Loucy (cell line): Measurements from ENCODE around the gene FAM53B.

ENCODE experiments used
- H2AFZ ChIP-seq: fragments of 200-600 bp; sonication (generic); 2 replicates; pipeline ENCODE4 v1.6.0; 2016; ENCODE audit warnings: antibody characterized with exemption, mild to moderate bottlenecking, low read length, moderate library complexity
- H3F3A ChIP-seq: fragments of 200-600 bp; 2 replicates; pipeline ENCODE4 v1.6.0; 2016; ENCODE audit warnings: antibody characterized with exemption, low read depth, mild to moderate bottlenecking
- H3K27me3 ChIP-seq: fragments of 200-600 bp; sonication (generic); 2 replicates; pipeline ENCODE4 v1.6.1; 2014; ENCODE audit warnings: low read length, mild to moderate bottlenecking; ENCODE audit not compliant: insufficient read depth, poor library complexity, severe bottlenecking
- H3K36me3 ChIP-seq: fragments of 200-600 bp; sonication (generic); 2 replicates; pipeline ENCODE4 v1.6.1; 2016; ENCODE audit warnings: low read length; ENCODE audit not compliant: insufficient read depth
- H3K4me1 ChIP-seq: fragments of 200-600 bp; sonication (generic); 2 replicates; pipeline ENCODE4 v1.5.1; 2014; ENCODE audit warnings: low read length, mild to moderate bottlenecking; ENCODE audit not compliant: insufficient read depth, poor library complexity, severe bottlenecking
- H3K4me2 ChIP-seq: fragments of 200-600 bp; sonication (generic); 2 replicates; pipeline ENCODE4 v1.6.0; 2014; ENCODE audit warnings: antibody characterized with exemption, low read length, low read depth, mild to moderate bottlenecking; ENCODE audit not compliant: poor library complexity, severe bottlenecking
- H3K4me3 ChIP-seq: fragments of 200-600 bp; sonication (generic); 2 replicates; pipeline ENCODE4 v1.5.1; 2014; ENCODE audit warnings: low read length, mild to moderate bottlenecking, mixed read lengths; ENCODE audit not compliant: poor library complexity, severe bottlenecking
- H3K79me2 ChIP-seq: fragments of 200-600 bp; sonication (generic); 2 replicates; pipeline ENCODE4 v1.6.1; 2014; ENCODE audit warnings: low read length; ENCODE audit not compliant: insufficient read depth
- H3K9ac ChIP-seq: fragments of 200-600 bp; sonication (generic); 2 replicates; pipeline ENCODE4 v1.6.0; 2014; ENCODE audit warnings: mild to moderate bottlenecking, low read depth, low read length, moderate library complexity; ENCODE audit not compliant: poor library complexity, severe bottlenecking
- H3K9me2 ChIP-seq: fragments of 200-600 bp; sonication (generic); replicated peaks from 2 replicates; pipeline ENCODE4 v1.6.1; 2016; ENCODE audit warnings: low read depth, low read length, mixed read lengths
- H3K9me3 ChIP-seq: fragments of 200-600 bp; sonication (generic); 2 replicates; pipeline ENCODE4 v1.6.1; 2014; ENCODE audit warnings: mild to moderate bottlenecking, antibody characterized with exemption, low read length, low read depth; ENCODE audit not compliant: insufficient read depth
- H4K20me1 ChIP-seq: fragments of 200-600 bp; sonication (generic); 2 replicates; pipeline ENCODE4 v1.6.0; 2014; ENCODE audit warnings: antibody characterized with exemption, low read length, mild to moderate bottlenecking; ENCODE audit not compliant: insufficient read depth, poor library complexity, severe bottlenecking
- EZH2phosphoT487 ChIP-seq: fragments of 200-600 bp; IDR thresholded peaks from 2 replicates; pipeline ENCODE4 v1.6.1; 2018; ENCODE audit warnings: antibody characterized with exemption, mild to moderate bottlenecking, moderate library complexity, borderline replicate concordance
- TF ChIP-seq, protein P1 (sequence below): fragments of 200-600 bp; sonication (generic); conservative IDR thresholded peaks from 2 replicates; pipeline ENCODE4 v1.5.1; 2014; ENCODE audit warnings: mild to moderate bottlenecking, antibody characterized with exemption, low read length

The FAM53B gene

DNA sequence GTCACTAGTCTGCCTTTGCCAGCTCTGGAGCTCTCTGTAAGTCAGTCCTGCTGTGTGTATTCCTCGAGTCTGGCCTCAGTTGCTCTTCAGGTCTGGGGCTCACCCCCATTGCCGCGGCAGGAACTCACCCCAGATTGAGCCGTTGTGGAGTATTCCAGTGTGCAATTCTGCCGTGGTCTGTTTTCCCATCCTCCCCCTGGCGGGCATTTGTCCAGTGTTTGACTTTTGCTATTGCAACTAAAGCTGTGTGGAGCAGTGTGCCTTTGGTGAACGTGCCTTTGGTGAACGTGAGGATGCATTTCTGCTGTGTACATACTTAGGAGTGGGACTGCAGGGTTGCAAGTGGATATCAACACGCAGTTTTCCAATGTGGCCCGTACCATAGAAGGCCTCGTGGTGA, 134.5 kb downstream of the FAM53B start:
- H3K9me2 ChIP-seq: no peaks in the 10 kb centered on the region
- H3K4me1 ChIP-seq: no peaks in the 10 kb centered on the region
- no peaks in the 10 kb centered on the region for H3K79me2 ChIP-seq
- H3K36me3 ChIP-seq: no peaks in the 10 kb centered on the region; the same call in 1 of the 2 replicates
- no peak overlapping the region for H2AFZ ChIP-seq
- no peak overlapping the region for H3K4me3 ChIP-seq
- H3F3A ChIP-seq: no peaks in the 10 kb centered on the region
- no peaks in the 10 kb centered on the region for H3K27me3 ChIP-seq
- H3K9me3 ChIP-seq: no peaks in the 10 kb centered on the region
- no peak overlapping the region for H3K4me2 ChIP-seq
- no peaks in the 10 kb centered on the region for H4K20me1 ChIP-seq
- TF ChIP-seq, protein P1, sequence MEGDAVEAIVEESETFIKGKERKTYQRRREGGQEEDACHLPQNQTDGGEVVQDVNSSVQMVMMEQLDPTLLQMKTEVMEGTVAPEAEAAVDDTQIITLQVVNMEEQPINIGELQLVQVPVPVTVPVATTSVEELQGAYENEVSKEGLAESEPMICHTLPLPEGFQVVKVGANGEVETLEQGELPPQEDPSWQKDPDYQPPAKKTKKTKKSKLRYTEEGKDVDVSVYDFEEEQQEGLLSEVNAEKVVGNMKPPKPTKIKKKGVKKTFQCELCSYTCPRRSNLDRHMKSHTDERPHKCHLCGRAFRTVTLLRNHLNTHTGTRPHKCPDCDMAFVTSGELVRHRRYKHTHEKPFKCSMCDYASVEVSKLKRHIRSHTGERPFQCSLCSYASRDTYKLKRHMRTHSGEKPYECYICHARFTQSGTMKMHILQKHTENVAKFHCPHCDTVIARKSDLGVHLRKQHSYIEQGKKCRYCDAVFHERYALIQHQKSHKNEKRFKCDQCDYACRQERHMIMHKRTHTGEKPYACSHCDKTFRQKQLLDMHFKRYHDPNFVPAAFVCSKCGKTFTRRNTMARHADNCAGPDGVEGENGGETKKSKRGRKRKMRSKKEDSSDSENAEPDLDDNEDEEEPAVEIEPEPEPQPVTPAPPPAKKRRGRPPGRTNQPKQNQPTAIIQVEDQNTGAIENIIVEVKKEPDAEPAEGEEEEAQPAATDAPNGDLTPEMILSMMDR: no peak
- TF ChIP-seq EZH2phosphoT487: no peak
- H3K9ac ChIP-seq: no peak overlapping the region

DNA sequence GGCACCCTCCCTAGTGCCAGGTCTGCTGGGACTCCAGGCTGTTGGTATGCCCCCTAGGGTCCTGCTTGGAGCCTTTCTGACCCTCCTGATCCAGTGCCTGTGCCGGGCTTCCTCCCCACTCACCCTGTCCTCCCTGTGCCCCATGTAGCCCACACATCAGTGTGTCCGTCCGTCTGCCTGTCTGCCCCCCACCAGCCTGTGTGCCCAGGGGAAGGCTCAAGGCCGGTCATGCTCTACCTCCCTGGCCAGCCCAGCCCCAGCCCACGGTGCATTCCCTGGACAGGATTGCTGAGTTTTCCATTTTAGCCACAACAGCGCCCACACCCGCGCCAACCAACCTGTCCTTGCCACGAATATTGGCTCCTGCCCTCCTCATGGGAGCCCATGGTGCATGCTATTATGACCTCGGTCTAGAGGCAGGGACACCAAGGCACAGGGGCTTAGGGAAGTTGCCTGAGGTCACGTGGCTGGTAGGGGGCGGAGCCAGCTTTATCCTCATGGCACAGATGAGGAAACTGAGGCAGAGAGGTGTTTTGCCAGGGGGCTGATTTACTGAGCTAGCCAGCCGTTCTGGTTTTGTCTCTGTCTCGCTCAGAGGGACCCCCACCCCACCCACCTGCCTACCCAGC, 136.0 kb downstream of the FAM53B start:
- Histone ChIP-seq H3K9ac (no peak overlapping the region), H3K36me3 (no peaks in the 10 kb centered on the region; the same call in 1 of the 2 replicates), H3K27me3 (no peaks in the 10 kb centered on the region), H3K4me1 (no peaks in the 10 kb centered on the region), H3K4me3 (no peak overlapping the region), H3K9me2 (no peaks in the 10 kb centered on the region), H4K20me1 (no peaks in the 10 kb centered on the region), H3K4me2 (no peak overlapping the region), H2AFZ (no peak overlapping the region), H3K9me3 (no peaks in the 10 kb centered on the region), H3K79me2 (no peaks in the 10 kb centered on the region), H3F3A (no peaks in the 10 kb centered on the region)
- TF ChIP-seq EZH2phosphoT487: no peak
- TF ChIP-seq, protein P1: no peak

DNA sequence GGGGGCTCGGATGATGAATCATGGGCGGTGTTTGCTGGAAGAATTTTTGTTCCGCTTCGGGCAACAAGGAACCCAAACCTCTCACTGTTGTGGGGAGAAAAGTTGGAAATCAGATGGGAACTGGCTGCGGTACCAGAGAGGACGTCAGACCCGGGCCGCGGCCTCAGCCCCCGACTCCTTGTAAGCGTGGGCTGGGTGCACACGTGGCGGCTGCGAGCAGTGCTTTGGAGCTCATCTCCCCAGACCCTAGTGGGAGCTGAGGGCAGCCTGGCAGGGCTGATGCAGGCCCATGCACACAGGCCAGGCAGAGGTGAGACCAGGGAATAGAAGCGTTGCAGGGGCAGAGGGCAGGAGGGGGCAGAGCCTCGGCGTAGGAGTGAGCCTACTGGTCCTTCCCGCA, 136.5 kb downstream of the FAM53B start:
- Histone ChIP-seq H2AFZ (no peak overlapping the region), H3K27me3 (no peaks in the 10 kb centered on the region), H3K79me2 (no peaks in the 10 kb centered on the region), H4K20me1 (no peaks in the 10 kb centered on the region), H3K9ac (no peak overlapping the region), H3K9me3 (no peaks in the 10 kb centered on the region), H3K9me2 (no peaks in the 10 kb centered on the region), H3K4me2 (no peak overlapping the region), H3K4me1 (no peaks in the 10 kb centered on the region), H3K4me3 (no peak overlapping the region), H3K36me3 (no peaks in the 10 kb centered on the region; the same call in 1 of the 2 replicates), H3F3A (no peaks in the 10 kb centered on the region)
- TF ChIP-seq, protein P1: no peak
- no peak for TF ChIP-seq EZH2phosphoT487
